SU-DHL-6 (cell line): ENCODE measurements around the gene ADPRM.

Experiments
- H2AFZ ChIP-seq: fragments of 200-600 bp; sonication (generic); 2 replicates; pipeline ENCODE4 v1.6.1; 2014; ENCODE audit warnings: low read depth, mild to moderate bottlenecking, moderate library complexity, mixed read lengths, antibody characterized with exemption, low read length; ENCODE audit not compliant: severe bottlenecking
- H3F3A ChIP-seq: fragments of 200-600 bp; shearing (Covaris generic); 2 replicates; pipeline ENCODE4 v1.6.0; 2016; ENCODE audit warnings: antibody characterized with exemption, mild to moderate bottlenecking; ENCODE audit not compliant: insufficient read depth
- H3K27ac ChIP-seq: fragments of 200-600 bp; sonication (generic); 2 replicates; pipeline ENCODE4 v1.5.1; 2016; ENCODE audit warnings: low read depth, mild to moderate bottlenecking, low read length, moderate library complexity, mixed read lengths
- H3K27me3 ChIP-seq: fragments of 200-600 bp; sonication (generic), shearing (Covaris generic); 2 replicates; pipeline ENCODE4 v1.6.0; 2014; ENCODE audit warnings: mild to moderate bottlenecking, low read length
- H3K36me3 ChIP-seq: fragments of 200-600 bp; sonication (generic); 2 replicates; pipeline ENCODE4 v1.6.1; 2014; ENCODE audit warnings: mild to moderate bottlenecking, low read length, mixed read lengths
- H3K4me2 ChIP-seq: fragments of 300-600, 200-600 bp; shearing (Covaris generic), sonication (generic); 2 replicates; pipeline ENCODE4 v1.6.0; 2014; ENCODE audit warnings: low read length, low read depth, mild to moderate bottlenecking; ENCODE audit not compliant: poor library complexity, severe bottlenecking
- H3K4me3 ChIP-seq: fragments of 200-600 bp; sonication (generic); 2 replicates; pipeline ENCODE4 v1.5.1; 2014; ENCODE audit warnings: antibody characterized with exemption, low read length, mild to moderate bottlenecking, mixed read lengths; ENCODE audit not compliant: insufficient read depth, poor library complexity, severe bottlenecking
- H3K79me2 ChIP-seq: fragments of 200-600 bp; sonication (generic); 2 replicates; pipeline ENCODE4 v1.6.1; 2014; ENCODE audit warnings: mild to moderate bottlenecking, low read length, moderate library complexity; ENCODE audit not compliant: insufficient read depth
- H3K9ac ChIP-seq: fragments of 200-600 bp; sonication (generic); 2 replicates; pipeline ENCODE4 v1.7.0; 2014; ENCODE audit warnings: mild to moderate bottlenecking, low read length
- H3K9me2 ChIP-seq: fragments of 200-600 bp; sonication (generic); replicated peaks from 2 replicates; pipeline ENCODE4 v1.6.1; 2014; ENCODE audit warnings: low read length; ENCODE audit not compliant: insufficient read depth
- H3K9me3 ChIP-seq: fragments of 200-600 bp; sonication (generic); 2 replicates; pipeline ENCODE4 v1.6.1; 2014; ENCODE audit warnings: low read length, mixed read lengths; ENCODE audit not compliant: insufficient read depth
- H4K20me1 ChIP-seq: fragments of 200-600 bp; sonication (generic); 2 replicates; pipeline ENCODE4 v1.6.1; 2014; ENCODE audit warnings: low read depth, mild to moderate bottlenecking, antibody characterized with exemption, low read length, moderate library complexity, mixed read lengths
- EZH2phosphoT487 ChIP-seq: fragments of 200-600 bp; sonication (generic), shearing (Covaris generic); conservative IDR thresholded peaks from 2 replicates; pipeline ENCODE4 v1.6.1; 2018; ENCODE audit warnings: mild to moderate bottlenecking, antibody characterized with exemption, low read length, moderate library complexity, mixed read lengths
- TF ChIP-seq, protein P1 (sequence below): fragments of 200-600 bp; sonication (generic); IDR thresholded peaks from one replicate; pipeline ENCODE4 v1.5.1; 2017; ENCODE audit warnings: antibody characterized with exemption, mild to moderate bottlenecking, low read length, moderate library complexity; ENCODE audit not compliant: insufficient read depth, poor library complexity, severe bottlenecking

The ADPRM gene

DNA sequence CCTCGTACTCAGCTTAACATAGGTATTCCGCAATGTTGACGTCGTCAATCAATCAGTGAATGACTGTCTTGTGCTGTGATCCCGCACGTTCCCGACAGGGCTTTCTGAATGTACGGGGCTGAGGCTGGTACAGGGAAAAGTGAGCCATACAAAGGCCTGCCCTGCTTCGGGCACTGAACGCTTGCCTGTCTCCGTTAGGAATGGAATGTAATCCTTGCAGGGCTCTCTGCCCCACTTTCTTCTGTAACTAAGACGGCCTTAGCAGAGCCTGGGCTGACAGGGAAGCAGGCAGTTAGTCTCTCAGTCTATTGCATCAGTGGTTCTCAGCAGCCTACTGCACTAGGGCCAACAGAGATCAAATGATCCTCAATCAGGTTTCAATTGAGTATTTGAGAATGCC lies 24.1 kb upstream of the ADPRM start:
- Histone ChIP-seq H3K79me2 (no peaks in the 10 kb centered on the region), H3K27me3 (no peaks in the 10 kb centered on the region), H3K27ac (no peak overlapping the region), H3K36me3 (no peaks in the 10 kb centered on the region; the same call in 1 of the 2 replicates), H3F3A (peaks cover 5% of the 10 kb centered on the region; the same call in 1 of the 2 replicates), H4K20me1 (no peaks in the 10 kb centered on the region), H3K9me2 (no peaks in the 10 kb centered on the region), H3K4me2 (no peak overlapping the region), H2AFZ (no peak overlapping the region), H3K9ac (no peak overlapping the region), H3K4me3 (no peak overlapping the region), H3K9me3 (no peaks in the 10 kb centered on the region)
- TF ChIP-seq, protein P1, sequence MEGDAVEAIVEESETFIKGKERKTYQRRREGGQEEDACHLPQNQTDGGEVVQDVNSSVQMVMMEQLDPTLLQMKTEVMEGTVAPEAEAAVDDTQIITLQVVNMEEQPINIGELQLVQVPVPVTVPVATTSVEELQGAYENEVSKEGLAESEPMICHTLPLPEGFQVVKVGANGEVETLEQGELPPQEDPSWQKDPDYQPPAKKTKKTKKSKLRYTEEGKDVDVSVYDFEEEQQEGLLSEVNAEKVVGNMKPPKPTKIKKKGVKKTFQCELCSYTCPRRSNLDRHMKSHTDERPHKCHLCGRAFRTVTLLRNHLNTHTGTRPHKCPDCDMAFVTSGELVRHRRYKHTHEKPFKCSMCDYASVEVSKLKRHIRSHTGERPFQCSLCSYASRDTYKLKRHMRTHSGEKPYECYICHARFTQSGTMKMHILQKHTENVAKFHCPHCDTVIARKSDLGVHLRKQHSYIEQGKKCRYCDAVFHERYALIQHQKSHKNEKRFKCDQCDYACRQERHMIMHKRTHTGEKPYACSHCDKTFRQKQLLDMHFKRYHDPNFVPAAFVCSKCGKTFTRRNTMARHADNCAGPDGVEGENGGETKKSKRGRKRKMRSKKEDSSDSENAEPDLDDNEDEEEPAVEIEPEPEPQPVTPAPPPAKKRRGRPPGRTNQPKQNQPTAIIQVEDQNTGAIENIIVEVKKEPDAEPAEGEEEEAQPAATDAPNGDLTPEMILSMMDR, result no peak
- no peak for TF ChIP-seq EZH2phosphoT487

DNA sequence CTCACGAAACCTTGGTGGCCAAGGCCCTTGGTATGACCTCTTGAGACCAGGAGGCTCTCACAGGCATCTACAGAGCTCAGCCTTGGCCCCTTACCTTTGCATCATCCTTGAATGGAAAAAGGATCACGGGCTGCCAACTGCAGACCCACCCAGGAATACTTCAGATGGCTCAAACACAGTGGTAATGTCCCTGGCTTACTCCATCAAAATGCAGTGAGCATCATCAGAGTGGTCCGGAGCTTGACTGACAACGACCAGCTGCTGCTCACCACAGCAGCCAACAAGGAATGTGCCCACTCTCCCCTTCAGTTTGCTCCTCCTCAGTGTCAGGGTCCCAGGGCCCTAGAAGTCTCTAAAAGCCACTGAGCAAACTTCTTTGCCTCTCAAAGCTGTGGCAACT lies 22.7 kb upstream of the ADPRM start:
- Histone ChIP-seq H3K9ac (no peak overlapping the region), H3K4me2 (no peak overlapping the region), H3K9me2 (no peaks in the 10 kb centered on the region), H3K4me3 (no peak overlapping the region), H3K36me3 (no peaks in the 10 kb centered on the region; the same call in 1 of the 2 replicates), H3F3A (peaks cover 5% of the 10 kb centered on the region; the same call in 1 of the 2 replicates), H4K20me1 (no peaks in the 10 kb centered on the region), H2AFZ (no peak overlapping the region), H3K9me3 (no peaks in the 10 kb centered on the region), H3K27me3 (no peaks in the 10 kb centered on the region), H3K79me2 (no peaks in the 10 kb centered on the region), H3K27ac (no peak overlapping the region)
- TF ChIP-seq, protein P1, result no peak
- TF ChIP-seq EZH2phosphoT487, result no peak

DNA sequence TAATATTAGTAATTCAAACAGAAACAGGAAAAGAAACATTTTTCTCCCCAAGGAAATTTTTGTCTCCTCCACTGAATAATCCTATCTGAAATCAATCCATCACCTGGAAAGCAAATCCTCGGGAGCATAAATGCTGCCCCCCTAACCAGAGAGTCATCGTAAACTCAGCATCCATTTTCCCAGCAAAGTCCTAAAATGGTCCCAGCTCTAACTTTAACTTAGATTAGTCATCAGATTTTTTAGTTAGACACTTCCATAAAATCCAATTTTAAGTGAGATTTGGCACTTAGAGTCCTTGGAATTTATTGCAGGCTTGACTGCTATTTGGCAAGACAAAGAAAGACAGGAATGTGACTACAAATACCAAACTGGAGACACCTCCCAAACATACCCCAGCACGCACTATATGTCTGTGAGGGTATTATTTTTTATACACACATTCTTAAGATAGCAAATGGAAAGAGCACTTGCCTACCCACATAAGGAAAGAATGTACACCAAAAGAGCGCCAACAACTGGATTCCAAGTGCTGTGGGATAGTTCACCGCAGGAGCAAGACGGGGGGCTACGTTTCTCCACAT lies 15.4 kb upstream of the ADPRM start:
- Histone ChIP-seq H3K36me3 (peaks cover 30% of the 10 kb centered on the region), H2AFZ (no peak overlapping the region), H3K79me2 (0 out of 2 replicates have a peak, but pooled peaks cover 5% of the 10 kb centered on the region), H3K27ac (no peak overlapping the region), H3K9me3 (no peaks in the 10 kb centered on the region), H3K9me2 (no peaks in the 10 kb centered on the region), H3K9ac (no peak overlapping the region), H3K27me3 (no peaks in the 10 kb centered on the region), H3K4me2 (no peak overlapping the region), H4K20me1 (no peaks in the 10 kb centered on the region), H3K4me3 (no peak overlapping the region), H3F3A (0 out of 2 replicates have a peak, but pooled peaks cover 2% of the 10 kb centered on the region)
- TF ChIP-seq, protein P1, result no peak
- TF ChIP-seq EZH2phosphoT487, result no peak
